ENCODE measurements around the gene AVPR1B.

- no peak for TF ChIP-seq POLR2A (IDR thresholded peaks at IDR 0.05)
- TF ChIP-seq CTCF (IDR thresholded peaks at IDR 0.05) = no peak
Measured at GRCh38 chr1:206081856-206082255, 35.3 kb downstream of the AVPR1B start.

Measured in heart left ventricle (tissue), 13 donors.